Activated CD4-positive, CD25-positive, alpha-beta regulatory T cell treated with anti-CD3 and anti-CD28 coated beads, Interleukin-2, amount 50 U/mL, for 24 hours (primary cell): Measurements from ENCODE around the gene ZNF397.

Experiments
- ATAC-seq, 2 donors: fragments of 150-1000 bp; cut with Tn5 transposase; one replicate each; pipeline ENCODE4 v1.10.0; 2021; ENCODE audit warnings: mild to moderate bottlenecking in 1 of 2, moderate library complexity in 1 of 2

ZNF397 gene

DNA sequence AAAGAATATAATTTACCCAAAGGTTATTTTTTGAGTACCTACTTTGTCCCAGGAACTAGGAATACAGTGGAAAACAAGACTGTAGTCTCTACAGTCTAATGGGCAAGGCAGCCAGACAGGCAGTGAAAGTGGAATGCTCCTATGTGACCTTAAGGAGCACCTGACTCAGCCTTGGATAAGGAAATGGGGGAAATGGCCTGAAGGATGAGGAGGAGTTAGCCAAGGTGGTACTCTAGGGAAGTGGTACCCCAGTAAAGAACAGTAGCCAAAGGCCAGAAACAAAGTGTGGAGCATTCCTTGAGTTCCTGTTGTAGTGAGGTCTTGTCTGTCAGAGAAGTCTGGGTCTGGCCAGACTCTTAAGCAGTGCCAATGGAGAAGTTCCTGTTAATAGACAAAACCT is 6.0 kb downstream of the ZNF397 start:
- ATAC-seq, result no peak

DNA sequence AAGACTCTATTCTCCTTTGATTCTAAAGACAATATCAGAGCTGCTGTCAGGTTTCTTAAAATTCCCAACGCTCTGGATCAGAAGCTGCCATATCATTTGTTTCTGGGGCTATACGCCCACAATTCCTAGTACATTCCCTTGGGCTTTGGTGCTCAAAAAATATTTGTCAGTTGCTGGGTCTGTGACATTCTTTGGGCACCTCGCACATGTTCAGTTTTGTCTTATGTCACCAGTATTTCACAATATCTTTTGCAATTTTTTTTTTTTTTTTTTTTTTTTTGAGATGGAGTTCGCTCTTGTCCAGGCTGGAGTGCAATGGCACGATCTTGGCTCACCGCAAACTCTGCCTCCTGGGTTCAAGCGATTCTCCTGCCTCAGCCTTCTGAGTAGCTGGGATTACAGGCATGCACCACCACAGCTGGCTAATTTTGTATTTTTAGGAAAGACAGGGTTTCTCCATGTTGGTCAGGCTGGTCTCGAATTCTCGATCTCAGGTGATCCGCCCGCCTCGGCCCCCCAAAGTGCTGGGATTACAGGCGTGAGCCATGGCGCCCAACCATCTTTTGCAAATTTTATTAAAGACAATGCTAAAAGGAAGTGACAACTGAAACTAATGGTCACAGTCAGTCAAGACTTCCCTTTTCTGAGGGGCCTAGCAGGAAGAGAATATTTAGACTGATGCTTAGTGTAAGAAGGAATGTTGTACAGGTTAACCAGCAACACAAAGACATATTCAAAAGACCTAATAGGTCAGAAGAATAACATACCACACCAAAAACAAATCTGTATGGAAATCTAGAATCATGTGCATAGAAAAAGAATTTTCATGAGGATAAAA is 6.8 kb downstream of the ZNF397 start:
- no peak for ATAC-seq

DNA sequence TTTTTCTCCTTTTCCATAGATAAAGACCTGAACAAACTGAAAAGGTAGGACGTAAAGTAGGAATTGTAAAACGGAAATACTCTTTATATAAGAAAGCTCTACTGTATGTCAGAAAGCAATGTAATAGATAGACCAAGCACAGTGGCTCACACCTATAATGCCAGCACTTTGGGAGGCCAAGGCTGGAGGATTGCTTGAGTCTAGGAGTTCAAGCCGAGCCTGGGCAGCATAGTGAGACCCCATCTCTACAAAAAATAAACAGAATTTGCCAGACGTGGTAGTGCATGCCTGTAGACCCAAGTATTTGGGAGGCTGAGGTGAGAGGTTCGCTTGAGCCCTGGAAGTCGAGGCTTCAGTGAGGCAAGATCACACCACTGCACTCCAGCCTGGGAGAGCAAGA is 7.6 kb downstream of the ZNF397 start:
- no peak for ATAC-seq

DNA sequence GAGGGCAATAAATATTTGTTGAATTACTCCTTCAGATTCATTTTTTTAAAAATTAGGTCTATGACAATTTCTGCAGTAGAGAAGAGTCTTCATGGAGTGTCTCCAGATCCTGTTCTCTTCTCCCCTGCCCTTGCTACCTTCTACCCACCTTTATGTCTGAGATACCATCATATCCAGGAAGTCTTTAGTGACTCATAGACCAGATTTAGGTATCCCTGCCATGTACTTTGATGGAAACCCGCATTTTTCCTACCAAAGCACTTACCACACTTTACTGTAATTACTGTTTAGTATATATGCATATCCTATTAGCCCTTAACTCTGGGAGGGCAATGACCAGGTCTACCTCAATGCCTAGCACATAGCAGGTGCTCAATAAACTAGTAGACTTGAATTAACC is 11.6 kb downstream of the ZNF397 start:
- ATAC-seq, result no peak

DNA sequence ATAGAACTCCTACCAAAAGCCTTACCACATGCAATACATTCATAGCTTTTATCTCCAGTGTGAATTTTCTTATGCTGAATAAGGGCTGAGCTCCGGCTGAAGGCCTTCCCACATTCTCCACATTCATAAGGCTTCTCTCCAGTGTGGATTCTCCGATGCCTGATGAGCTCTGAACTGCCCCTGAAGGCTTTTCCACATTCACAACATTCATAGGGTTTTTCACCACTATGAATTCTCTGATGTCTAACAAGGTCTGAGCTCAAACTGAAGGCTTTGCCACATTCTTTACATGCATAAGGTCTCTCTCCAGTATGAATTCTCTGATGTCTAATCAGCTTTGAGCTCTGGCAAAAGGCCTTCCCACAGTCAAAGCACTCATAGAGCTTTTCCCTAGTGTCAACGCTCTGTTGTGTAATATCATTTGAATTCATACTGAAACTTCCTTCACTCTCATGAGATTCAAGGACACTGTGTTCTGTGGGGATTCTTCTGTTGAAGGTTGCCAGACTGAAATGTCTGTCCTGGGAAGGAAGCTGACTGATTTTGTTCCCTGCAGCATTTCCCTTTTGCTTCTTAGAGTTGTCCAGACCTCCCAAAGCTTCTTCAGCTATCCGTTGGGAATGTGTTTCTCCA is 12.9 kb downstream of the ZNF397 start:
- no peak for ATAC-seq

DNA sequence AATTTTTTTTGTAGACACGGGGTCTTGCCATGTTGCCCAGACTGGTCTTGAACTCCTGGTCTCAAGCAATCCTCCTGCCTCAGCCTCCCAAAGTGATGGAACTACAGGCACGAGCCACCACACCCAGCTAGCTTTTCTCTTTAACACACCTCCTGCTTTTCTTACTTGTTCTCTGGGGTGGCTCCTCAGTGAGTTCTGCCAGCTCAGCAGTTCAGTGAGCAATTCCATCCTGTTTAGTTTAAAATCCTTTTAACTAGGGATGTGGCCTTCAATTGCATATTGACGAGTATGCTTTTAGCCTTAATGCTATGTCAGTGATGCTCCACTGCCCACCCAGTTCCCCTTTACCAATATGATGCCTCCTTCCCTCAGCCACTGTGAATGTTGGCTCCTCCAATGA is 16.1 kb downstream of the ZNF397 start:
- no peak for ATAC-seq

DNA sequence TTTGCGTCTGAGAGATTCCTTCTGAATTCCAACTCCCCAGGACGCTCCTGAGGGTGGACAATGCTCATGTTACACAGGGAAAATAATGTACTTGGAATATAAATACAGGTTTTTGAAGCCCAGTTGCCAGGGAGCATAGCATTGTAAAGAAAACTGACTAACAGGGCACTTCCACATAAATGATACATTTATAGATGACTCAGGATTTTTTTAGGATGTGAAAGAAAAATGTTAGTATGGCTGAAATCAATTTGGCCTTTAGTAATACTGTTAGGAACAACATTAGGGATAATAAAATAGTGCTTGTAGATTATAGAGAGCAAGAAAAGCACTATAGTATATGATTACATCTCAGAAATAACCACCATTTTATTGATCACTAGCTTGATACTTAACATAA is 23.6 kb downstream of the ZNF397 start:
- ATAC-seq, result no peak

DNA sequence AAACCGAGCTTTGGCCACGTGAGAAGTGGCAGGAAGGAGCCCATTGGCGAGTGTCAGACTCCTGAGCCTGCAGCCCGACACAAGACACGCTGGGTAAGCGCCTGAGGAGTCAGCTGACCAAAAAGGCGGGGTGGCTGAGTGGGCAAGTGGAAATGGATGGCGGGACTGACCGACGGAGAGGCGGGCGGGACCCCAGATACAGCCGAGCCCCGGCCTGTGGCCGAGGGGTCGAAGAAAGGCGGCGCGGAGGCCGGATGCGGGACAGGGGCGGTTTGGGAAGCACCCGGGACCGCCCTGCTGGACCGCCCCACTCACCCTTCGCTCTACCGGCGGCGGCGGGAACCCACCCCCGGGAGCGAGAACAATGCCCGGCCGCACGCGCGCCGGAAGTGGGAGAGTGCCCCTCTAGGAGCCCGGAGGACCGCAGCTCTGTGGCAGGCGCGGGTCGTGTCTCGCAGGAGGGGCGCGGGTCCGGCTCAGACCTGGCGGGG is 26.4 kb downstream of the ZNF397 start:
- ATAC-seq, result peak; percentile 85

DNA sequence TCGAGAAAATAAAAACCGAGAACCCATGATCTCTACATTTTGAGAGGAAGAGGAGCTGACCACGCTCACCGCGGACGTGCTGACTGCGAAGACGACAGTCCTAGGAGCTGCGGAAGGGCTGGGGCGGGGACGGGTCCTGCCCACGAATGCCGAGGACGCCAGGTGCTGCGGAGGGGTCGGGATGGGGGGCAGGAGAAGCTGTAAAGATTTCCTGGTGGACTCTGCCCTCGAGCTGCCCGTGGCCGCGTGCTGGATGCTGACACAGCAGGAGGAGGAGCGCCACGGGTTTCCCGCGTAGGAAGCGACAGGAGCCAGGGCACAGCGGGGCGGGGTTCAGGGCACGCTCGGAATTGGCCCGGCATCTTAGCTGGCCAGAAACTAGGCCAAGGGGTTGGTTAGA is 27.0 kb downstream of the ZNF397 start:
- ATAC-seq, result no peak

DNA sequence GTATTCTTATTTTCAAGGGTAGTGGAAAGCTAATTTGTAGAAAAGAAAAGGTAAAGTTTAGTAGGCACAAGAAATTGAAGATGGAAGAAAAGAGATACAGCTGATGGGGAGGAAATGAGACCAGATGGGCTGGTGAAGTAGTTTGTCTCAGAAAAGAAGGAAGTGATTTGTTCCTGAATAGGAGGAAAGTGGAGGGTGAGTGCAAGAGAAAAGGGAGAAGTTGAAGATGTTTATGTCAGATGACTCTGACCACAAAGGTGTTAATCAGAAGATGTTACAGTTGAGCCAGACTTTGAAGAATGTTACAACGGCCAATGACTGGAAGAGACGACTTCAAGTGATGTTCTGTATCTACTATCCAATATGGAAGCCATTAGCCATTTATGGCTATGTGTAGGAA is 28.0 kb downstream of the ZNF397 start:
- no peak for ATAC-seq

DNA sequence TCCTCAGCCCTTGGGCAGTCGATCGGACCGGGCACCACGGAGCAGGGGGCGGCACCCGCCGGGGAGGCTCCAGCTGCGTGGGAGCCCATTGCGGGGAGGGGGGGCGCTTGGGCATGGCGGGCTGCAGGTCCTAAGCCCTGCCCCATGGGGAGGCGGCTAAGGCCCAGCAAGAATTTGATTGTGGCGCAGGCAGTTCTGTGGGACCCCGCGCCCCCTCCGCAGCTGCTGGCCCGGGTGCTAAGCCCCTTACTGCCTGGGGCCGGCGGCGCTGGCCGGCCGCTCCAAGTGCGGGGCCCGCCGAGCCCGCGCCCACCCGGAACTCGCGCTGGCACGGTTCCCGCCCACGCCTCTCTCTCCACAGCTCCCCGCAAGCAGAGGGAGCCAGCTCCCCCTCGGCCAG is 30.8 kb downstream of the ZNF397 start:
- no peak for ATAC-seq

DNA sequence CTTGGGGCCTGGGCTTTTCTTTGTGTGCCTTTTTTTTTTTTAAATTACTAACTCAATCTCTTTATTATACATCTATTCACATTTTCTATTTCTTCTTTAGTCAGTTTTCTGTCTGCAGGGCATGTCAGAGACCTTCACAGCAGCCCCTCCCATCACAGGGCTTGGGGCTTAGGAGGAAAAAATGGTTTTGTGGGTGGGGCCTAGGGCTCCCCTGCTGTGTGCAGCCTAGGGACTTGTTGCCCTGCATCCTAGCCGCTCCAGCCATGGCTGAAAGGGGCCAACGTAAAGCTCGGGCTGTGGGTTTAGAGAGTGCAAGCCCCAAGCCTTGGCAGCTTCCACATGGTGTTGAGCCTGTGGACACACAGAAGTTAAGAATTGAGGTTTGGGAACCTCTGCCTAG is 35.4 kb downstream of the ZNF397 start:
- no peak for ATAC-seq

DNA sequence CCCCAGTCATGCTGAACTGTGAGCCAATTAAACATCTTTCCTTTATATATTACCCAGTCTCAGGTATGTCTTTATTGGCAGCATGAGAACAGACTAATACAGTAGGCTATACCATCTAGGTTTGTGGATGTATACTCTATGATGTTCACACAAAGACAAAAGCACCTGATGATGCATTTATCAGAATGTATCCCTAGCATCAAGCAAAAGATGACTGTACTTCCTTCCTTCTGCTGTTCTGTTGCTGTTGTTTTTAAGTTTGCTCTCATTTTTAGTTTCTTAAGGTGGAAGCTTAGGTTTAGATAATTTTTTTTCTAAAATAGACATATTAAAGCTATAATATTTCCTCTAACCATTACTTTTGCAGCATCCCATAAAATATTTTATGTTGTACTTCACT is 36.8 kb downstream of the ZNF397 start:
- peak; percentile 74 to 86 for ATAC-seq

DNA sequence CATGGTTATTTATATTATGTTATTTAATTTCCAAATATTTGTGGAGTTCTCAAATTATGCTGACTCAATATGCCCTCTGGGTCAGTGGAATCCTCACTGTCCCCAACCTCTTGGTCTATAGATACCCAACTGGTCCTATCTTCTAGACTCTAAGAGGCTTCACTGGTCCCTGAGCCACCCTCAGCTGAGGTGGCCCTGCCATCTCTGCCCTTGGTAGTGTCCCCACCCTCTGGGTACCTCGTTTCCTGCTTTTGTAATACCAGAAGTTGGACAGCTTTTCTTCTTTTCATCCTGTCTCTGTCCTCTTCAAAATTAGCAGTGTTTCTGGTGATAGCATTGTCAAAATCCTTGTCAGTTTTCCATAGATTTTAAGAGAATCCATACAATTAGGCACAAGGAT is 37.3 kb downstream of the ZNF397 start:
- ATAC-seq, result no peak

DNA sequence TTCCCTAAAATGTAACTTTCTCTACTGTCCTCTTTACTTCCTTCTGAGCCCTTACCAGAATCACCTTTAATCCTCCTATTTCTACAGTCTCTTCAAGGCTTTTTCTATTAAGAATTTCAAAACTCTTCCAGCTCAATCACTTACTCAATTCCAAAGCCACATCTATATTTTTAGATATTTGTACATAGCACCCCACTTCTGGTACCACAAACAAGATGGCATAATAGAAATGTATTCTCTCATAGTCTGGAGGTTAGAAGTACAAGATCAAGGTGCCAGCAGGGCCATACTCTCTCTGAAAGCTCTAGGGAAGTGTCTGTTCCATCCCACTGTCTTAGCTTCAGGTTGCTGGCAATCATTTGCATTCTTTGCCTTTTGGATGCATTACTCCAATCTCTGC is 38.1 kb downstream of the ZNF397 start:
- ATAC-seq, result no peak

DNA sequence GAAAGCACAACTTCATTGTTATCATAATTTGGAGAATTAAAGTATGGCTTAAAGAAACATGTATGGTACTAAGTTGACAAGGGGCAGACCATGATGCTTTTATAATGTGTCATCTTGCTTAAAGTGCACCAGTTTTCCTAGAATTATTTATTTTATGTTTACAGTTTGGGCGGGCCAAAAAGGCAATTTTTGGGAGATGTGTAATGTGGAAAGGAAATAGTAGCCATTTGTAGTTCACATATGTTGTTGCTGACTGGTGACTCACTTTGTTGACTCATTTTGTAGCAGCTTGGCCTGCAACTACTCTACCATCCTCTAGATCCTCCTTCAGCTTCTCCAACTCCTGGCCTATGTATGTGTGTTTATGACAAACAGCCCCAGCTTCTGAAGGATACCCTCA is 41.5 kb downstream of the ZNF397 start:
- no peak for ATAC-seq

DNA sequence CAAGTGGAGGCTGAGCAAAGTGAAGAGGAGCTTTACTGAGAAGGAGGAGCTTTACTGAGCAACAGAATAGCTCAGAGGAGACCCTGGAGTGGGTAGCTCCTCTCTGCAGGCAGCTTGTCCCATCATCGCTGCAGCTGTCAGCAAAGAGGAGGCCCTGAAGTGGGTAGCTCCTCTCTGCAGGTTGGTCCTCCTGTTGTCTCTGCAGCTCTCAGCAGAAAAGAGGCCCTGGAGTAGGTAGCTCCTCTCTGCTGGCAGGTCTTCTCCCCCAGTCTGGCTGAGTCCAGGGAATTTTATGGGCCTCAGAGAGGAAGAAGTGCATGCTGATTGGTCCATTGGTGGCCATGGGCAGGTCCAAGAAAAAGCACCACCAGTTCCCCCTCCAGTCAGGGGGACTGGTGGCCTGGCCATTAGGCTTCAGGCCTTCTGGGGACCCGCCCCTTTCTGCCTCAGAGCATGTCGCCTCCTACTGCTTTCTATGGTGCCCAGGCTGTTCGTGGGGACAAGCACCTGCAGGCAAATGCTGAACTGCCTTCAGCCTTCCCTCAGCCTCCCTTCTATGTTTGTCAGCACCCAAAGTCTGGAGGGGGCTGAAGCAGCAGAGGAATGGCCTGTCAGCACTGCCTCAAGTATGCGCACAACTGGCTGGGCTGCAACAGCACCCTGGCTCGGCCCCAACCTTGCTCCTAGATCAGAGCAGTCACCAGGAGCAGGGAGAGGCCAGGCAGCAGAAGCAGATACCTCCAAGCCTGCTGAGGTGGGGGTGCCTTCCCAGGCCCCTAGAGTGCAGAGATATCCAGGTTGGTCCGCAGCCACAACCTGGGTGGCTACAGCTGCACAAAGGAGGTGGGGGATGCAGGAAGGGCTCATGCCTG is 43.3 kb downstream of the ZNF397 start:
- ATAC-seq, result no peak

DNA sequence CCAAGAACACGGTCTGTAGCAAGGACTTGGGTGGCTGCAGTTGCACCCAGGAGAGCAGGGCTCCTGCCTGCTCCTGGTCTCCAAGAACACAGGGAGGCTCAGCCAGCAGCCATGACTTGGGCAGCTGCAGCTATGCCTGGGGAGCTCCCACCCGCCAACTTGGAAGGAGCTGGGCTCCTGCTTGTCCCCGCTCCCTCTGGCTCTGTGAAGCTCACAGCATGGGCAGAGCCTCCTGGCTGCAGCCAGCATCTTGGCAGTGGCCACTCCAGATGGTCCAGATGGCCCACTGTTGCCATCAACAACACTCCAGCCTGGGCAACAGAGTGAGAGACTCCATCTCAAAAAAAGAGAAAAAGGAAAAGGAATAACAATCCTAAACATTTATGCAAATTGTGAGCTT is 44.0 kb downstream of the ZNF397 start:
- ATAC-seq, result no peak

DNA sequence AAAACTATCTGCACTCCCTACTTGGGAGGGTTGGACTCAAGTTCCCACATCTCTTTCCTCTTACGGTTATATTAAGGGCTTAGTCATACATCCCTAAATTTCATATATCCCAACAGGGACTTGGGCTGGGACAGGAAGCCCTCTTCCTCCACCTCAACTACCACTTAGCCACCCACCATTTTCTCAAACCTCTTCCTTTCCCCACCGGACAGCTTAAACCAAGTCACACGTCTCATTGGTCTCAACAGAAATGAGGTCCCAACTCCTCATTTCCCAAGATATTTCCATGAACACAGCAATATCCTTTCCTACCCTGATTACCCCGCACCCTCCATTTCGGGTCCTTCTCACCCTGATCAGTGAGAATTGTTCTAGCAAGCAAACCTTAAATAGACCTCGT is 48.5 kb downstream of the ZNF397 start:
- no peak for ATAC-seq

DNA sequence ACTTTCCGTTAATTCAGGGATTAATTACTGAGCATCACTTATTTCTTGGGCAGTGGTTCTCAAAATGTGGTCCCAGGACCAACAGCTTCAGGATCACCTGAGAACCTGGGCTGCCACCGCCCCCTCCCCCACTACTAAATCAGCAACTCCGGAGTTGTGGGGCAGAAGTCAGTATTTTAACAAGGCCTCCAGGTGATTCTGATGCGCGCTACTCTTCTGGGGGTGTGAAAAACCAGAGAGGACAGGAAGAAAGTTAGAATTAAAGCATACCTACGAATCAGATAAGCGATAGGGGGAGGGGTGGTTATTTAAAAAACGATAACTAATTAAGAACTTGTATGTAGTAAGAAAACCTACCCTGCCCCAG is 48.9 kb downstream of the ZNF397 start:
- peak; percentile 30 to 31 for ATAC-seq

DNA sequence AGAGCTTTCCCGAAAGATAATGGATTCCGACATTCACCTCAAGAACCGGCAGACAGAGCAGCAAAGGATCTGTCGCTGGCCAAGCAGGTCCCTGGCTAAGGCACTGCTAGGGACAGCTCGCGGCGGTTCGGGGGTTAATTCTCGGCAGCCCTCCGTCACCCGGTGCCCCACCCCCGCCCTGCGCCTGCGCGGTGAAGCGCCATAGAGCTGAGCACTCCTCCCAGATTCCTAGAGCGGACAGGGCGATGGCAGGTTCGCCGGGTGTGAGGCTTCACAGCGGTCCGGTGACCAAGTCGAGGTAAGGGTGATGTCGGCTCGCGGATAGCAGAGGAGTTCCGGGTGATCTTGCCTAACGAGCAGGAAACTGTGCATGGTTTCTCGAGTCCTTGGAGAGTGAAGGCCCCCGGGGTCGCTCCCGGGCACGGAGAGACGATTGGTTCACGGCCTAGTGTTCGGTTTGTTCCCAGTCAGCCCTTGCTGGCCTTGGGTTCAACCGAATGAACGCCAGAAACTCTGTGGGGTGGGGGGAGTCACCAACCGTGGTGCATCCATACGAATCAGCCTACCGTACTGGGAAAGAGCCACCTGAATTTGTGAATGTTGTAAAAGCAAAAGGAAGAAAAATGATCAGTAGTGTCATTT is 49.4 kb downstream of the ZNF397 start, which contains the start of gene ZSCAN30:
TSS of gene ZSCAN30 (minus strand) at position 136 of the 642 bp plus-strand sequence. CDS start 25,877 bp downstream, outside the sequence.
- peak; percentile 98 for ATAC-seq

DNA sequence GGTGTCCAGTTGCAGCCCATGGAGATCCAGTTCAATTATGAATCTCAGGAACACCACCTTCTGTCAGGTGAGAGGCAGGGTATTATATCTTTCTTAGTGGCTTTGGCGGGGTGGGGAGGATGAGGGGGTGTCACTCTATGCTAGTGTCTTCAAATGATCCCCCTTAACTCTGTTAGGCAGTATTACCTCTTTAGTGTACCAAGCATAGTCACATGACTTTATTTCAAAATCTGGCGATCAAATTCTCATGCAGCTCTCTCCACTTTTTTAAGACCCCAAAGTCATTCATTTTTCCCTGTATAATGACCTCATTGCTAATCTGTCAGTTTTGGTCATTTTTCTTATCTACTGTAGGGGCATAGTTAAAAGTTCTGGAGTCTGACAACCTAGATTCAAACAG is 50.3 kb downstream of the ZNF397 start:
- no peak for ATAC-seq

DNA sequence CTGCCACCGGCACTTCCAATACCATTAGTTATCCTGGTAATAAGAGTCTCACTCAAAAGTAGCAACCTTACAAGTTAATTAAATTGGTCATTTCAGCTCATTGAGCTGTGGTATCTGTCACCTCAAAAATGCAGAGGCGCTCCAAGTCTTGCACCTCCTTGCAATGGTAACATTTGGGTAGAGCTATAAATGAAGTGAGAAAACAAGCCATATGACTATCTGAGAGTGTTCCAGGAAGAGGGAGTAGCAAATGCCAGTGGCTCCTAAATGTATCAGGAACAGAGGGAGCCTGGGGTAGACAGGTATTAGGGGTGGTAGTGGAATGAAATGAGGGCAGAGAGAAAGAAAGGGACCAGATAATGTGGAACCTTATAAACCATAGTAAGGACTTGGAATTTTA is 55.2 kb downstream of the ZNF397 start:
- ATAC-seq, result no peak
